HG02642 (cell line): ENCODE measurements around the gene NUTM2E.
"Not testable (repeated sequence)": the region's sequence is repeated elsewhere in the genome, so short reads cannot be mapped to it uniquely, and the experiment has no call there.

Source experiments
- ATAC-seq: cut with Tn5 transposase; IDR thresholded peaks from one replicate; pipeline ENCODE4 v1.9.1; 2021; ENCODE audit warnings: mild to moderate bottlenecking; ENCODE audit not compliant: unreplicated experiment, poor library complexity

Gene NUTM2E

GRCh38 chr10:79862269-79862668, 35.7 kb downstream of the NUTM2E start:
- ATAC-seq, result not testable (repeated sequence)

GRCh38 chr10:79862803-79863202, 36.3 kb downstream of the NUTM2E start:
- not testable (repeated sequence) for ATAC-seq

GRCh38 chr10:79866903-79867551, 40.5 kb downstream of the NUTM2E start:
- not testable (repeated sequence) for ATAC-seq

- ATAC-seq, result not testable (repeated sequence)
Observed at GRCh38 chr10:79868023-79868422, 41.5 kb downstream of the NUTM2E start.

- ATAC-seq, result not testable (repeated sequence)
Observed at GRCh38 chr10:79869439-79870097, 43.0 kb downstream of the NUTM2E start.

GRCh38 chr10:79871729-79872128, 45.2 kb downstream of the NUTM2E start:
- ATAC-seq, result not testable (repeated sequence)
